ENCODE data around the gene DPP6. TPM values are rescaled to one million over a fixed set of nuclear protein-coding genes. Genes with fewer than 3 reads are reported as not detected.

Gene DPP6
- total RNA-seq, 4 donors from 2014 or later: 1.5 to 2.9 TPM; not detected in 2

- no peak for DNase-seq
- Histone ChIP-seq H3K27ac (no peak overlapping the region), H3K27me3 (peaks cover 0 to 3% of the 10 kb centered on the region in 2 donors), H3K4me1 (peaks cover 0 to 8% (median 0%) of the 10 kb centered on the region in 4 donors), H3K4me3 (no peak overlapping the region), H3K36me3 (no peaks in the 10 kb centered on the region), H3K9me3 (peaks cover 0 to 4% (median 0%) of the 10 kb centered on the region in 4 donors)
- TF ChIP-seq CTCF (IDR thresholded peaks at IDR 0.05): no peak
- no peak for TF ChIP-seq POLR2A (IDR thresholded peaks at IDR 0.05)
Observed at GRCh38 chr7:154911862-154912455, 859.8 kb downstream of the DPP6 start.

GRCh38 chr7:154912871-154913637 is 860.9 kb downstream of the DPP6 start:
- H3K36me3 ChIP-seq: no peaks in the 10 kb centered on the region
- no peak overlapping the region for H3K27ac ChIP-seq
- TF ChIP-seq POLR2A (IDR thresholded peaks at IDR 0.05) (no peak), CTCF (IDR thresholded peaks at IDR 0.05) (no peak)
- peaks cover 0 to 4% (median 0%) of the 10 kb centered on the region in 4 donors for H3K9me3 ChIP-seq
- H3K4me3 ChIP-seq: no peak overlapping the region
- peaks cover 0 to 8% (median 0%) of the 10 kb centered on the region in 4 donors for H3K4me1 ChIP-seq
- H3K27me3 ChIP-seq: peaks cover 0 to 3% of the 10 kb centered on the region in 2 donors
- DNase-seq: no peak

- no peak for TF ChIP-seq POLR2A (IDR thresholded peaks at IDR 0.05)
- peak; percentile 66 to 91 (median 87) for TF ChIP-seq CTCF (IDR thresholded peaks at IDR 0.05)
- H3K4me3 ChIP-seq: peak overlapping the region; percentile 21 to 51 (median 38)
- no peaks in the 10 kb centered on the region for H3K36me3 ChIP-seq
- peaks cover 0 to 3% of the 10 kb centered on the region in 2 donors for H3K27me3 ChIP-seq
- H3K9me3 ChIP-seq: peaks cover 0 to 4% (median 0%) of the 10 kb centered on the region in 4 donors
- peaks cover 0 to 8% (median 0%) of the 10 kb centered on the region in 4 donors for H3K4me1 ChIP-seq
- no peak overlapping the region for H3K27ac ChIP-seq
- DNase-seq: peak; percentile 87 to 96 (median 94)
Observed at GRCh38 chr7:154913638-154914307, 861.6 kb downstream of the DPP6 start.

- no peak for TF ChIP-seq CTCF (IDR thresholded peaks at IDR 0.05)
- TF ChIP-seq POLR2A (IDR thresholded peaks at IDR 0.05): no peak
- peak overlapping the region; percentile 21 to 51 (median 38) for H3K4me3 ChIP-seq
- H3K36me3 ChIP-seq: no peaks in the 10 kb centered on the region
- DNase-seq: no peak
- no peak overlapping the region for H3K27ac ChIP-seq
- H3K4me1 ChIP-seq: peaks cover 0 to 8% (median 0%) of the 10 kb centered on the region in 4 donors
- peaks cover 0 to 4% (median 0%) of the 10 kb centered on the region in 4 donors for H3K9me3 ChIP-seq
- H3K27me3 ChIP-seq: peaks cover 0 to 3% of the 10 kb centered on the region in 2 donors
Observed at GRCh38 chr7:154914308-154914995, 862.3 kb downstream of the DPP6 start.

GRCh38 chr7:154914996-154915380 is 862.8 kb downstream of the DPP6 start:
- Histone ChIP-seq H3K9me3 (peaks cover 0 to 4% (median 0%) of the 10 kb centered on the region in 4 donors), H3K36me3 (no peaks in the 10 kb centered on the region), H3K4me1 (peaks cover 0 to 8% (median 0%) of the 10 kb centered on the region in 4 donors), H3K4me3 (no peak overlapping the region), H3K27me3 (peaks cover 0 to 3% of the 10 kb centered on the region in 2 donors), H3K27ac (no peak overlapping the region)
- no peak for TF ChIP-seq POLR2A (IDR thresholded peaks at IDR 0.05)
- TF ChIP-seq CTCF (IDR thresholded peaks at IDR 0.05): no peak
- no peak for DNase-seq

All from Peyer's patch (tissue), 4 donors.